ENCODE data around the gene PCTP.
A peak's percentile ranks its signal among the peaks of the same experiment; 100 is the strongest.

Gene PCTP

GRCh38 chr17:55758171-55758570 is 7.3 kb downstream of the PCTP start:
- no peak for FAIRE-seq

GRCh38 chr17:55760643-55761355 is 9.9 kb downstream of the PCTP start:
- FAIRE-seq: no peak

GRCh38 chr17:55762086-55762858 is 11.4 kb downstream of the PCTP start:
- FAIRE-seq: no peak

GRCh38 chr17:55763856-55764255 is 13.0 kb downstream of the PCTP start:
- FAIRE-seq: no peak

- FAIRE-seq: no peak
Observed at GRCh38 chr17:55764610-55765009, 13.8 kb downstream of the PCTP start.

- no peak for FAIRE-seq
Observed at GRCh38 chr17:55765472-55765871, 14.6 kb downstream of the PCTP start.

GRCh38 chr17:55768936-55769624 is 18.2 kb downstream of the PCTP start:
- FAIRE-seq: no peak

GRCh38 chr17:55769625-55770000 is 18.8 kb downstream of the PCTP start:
- FAIRE-seq: no peak

- peak; percentile 33 for FAIRE-seq
Observed at GRCh38 chr17:55770196-55770870, 19.5 kb downstream of the PCTP start.

GRCh38 chr17:55772086-55772485 is 21.2 kb downstream of the PCTP start:
- FAIRE-seq: no peak

GRCh38 chr17:55773671-55774070 is 22.8 kb downstream of the PCTP start:
- no peak for FAIRE-seq

- FAIRE-seq: no peak
Observed at GRCh38 chr17:55774846-55775271, 24.0 kb downstream of the PCTP start.

GRCh38 chr17:55776271-55776670 is 25.4 kb downstream of the PCTP start:
- no peak for FAIRE-seq

- no peak for FAIRE-seq
Observed at GRCh38 chr17:55777471-55777971, 26.7 kb downstream of the PCTP start.

- FAIRE-seq: no peak
Observed at GRCh38 chr17:55778389-55779118, 27.7 kb downstream of the PCTP start.

- no peak for FAIRE-seq
Observed at GRCh38 chr17:55783684-55784245, 32.9 kb downstream of the PCTP start.

GRCh38 chr17:55784666-55785065 is 33.8 kb downstream of the PCTP start:
- FAIRE-seq: no peak

- FAIRE-seq: no peak
Observed at GRCh38 chr17:55785181-55785580, 34.3 kb downstream of the PCTP start.

GRCh38 chr17:55793272-55793671 is 42.4 kb downstream of the PCTP start:
- no peak for FAIRE-seq

- no peak for FAIRE-seq
Observed at GRCh38 chr17:55794725-55795482, 44.1 kb downstream of the PCTP start.
